Measurements from ENCODE around the gene FAM120AOS. TPM values are rescaled to one million over a fixed set of nuclear protein-coding genes. Genes with fewer than 3 reads are reported as not detected.
A peak's percentile ranks its signal among the peaks of the same experiment; 100 is the strongest.

Gene FAM120AOS
- polyA plus RNA-seq, 1 experiment = 34.3 TPM

GRCh38 chr9:93480728-93481324, 27.4 kb upstream of the FAM120AOS start:
- peaks cover 10% of the 10 kb centered on the region for H3K36me3 ChIP-seq (ENCODE audit: control insufficient read depth, insufficient read depth, low read length)
- POLR2A ChIA-PET = no interaction called here
- no peak overlapping the region for H3K4me3 ChIP-seq (ENCODE audit: low read depth, low read length)
- 0 out of 2 replicates have a peak, but pooled peaks have one; percentile 8 for TF ChIP-seq CTCF (IDR thresholded peaks at IDR 0.05; ENCODE audit: insufficient read depth, low read depth, low read length)
- no peak for DNase-seq (ENCODE audit: low read depth)
- CTCF ChIA-PET = no interaction called here
- no peaks in the 10 kb centered on the region for H3K27me3 ChIP-seq (ENCODE audit: control insufficient read depth, insufficient read depth, low read length)

GRCh38 chr9:93480262-93480661, 26.9 kb upstream of the FAM120AOS start:
- Histone ChIP-seq H3K4me3 (ENCODE audit: low read depth, low read length) (no peak overlapping the region), H3K27me3 (ENCODE audit: control insufficient read depth, insufficient read depth, low read length) (no peaks in the 10 kb centered on the region), H3K36me3 (ENCODE audit: control insufficient read depth, insufficient read depth, low read length) (peaks cover 9% of the 10 kb centered on the region)
- ChIA-PET CTCF (interaction anchor here (1.0 kb wide), 1 partner anchor 27 kb away, joined by 3 read pairs; the partner anchor contains the start of gene FAM120AOS), POLR2A (no interaction called here)
- no peak for DNase-seq (ENCODE audit: low read depth)
- no peak for TF ChIP-seq CTCF (IDR thresholded peaks at IDR 0.05; ENCODE audit: insufficient read depth, low read depth, low read length)

- TF ChIP-seq CTCF (IDR thresholded peaks at IDR 0.05; ENCODE audit: insufficient read depth, low read depth, low read length) = no peak
- no peaks in the 10 kb centered on the region for H3K27me3 ChIP-seq (ENCODE audit: control insufficient read depth, insufficient read depth, low read length)
- H3K4me3 ChIP-seq (ENCODE audit: low read depth, low read length) = no peak overlapping the region
- CTCF ChIA-PET = interaction anchor here (1.0 kb wide), 1 partner anchor 26 kb away, joined by 3 read pairs; the partner anchor contains the start of gene FAM120AOS
- no peak for DNase-seq (ENCODE audit: low read depth)
- H3K36me3 ChIP-seq (ENCODE audit: control insufficient read depth, insufficient read depth, low read length) = peaks cover 7% of the 10 kb centered on the region
- POLR2A ChIA-PET = no interaction called here
Observed at GRCh38 chr9:93479726-93480125, 26.3 kb upstream of the FAM120AOS start.

- no peak for TF ChIP-seq CTCF (IDR thresholded peaks at IDR 0.05; ENCODE audit: insufficient read depth, low read depth, low read length)
- POLR2A ChIA-PET = no interaction called here
- no peak for DNase-seq (ENCODE audit: low read depth)
- CTCF ChIA-PET = no interaction called here
- Histone ChIP-seq H3K36me3 (ENCODE audit: control insufficient read depth, insufficient read depth, low read length) (peaks cover 2% of the 10 kb centered on the region; the same call in 1 of the 2 replicates), H3K27me3 (ENCODE audit: control insufficient read depth, insufficient read depth, low read length) (no peaks in the 10 kb centered on the region), H3K4me3 (ENCODE audit: low read depth, low read length) (no peak overlapping the region)
Observed at GRCh38 chr9:93477397-93477796, 24.0 kb upstream of the FAM120AOS start.

- ChIA-PET POLR2A (no interaction called here), CTCF (interaction anchor here (1.2 kb wide), 1 partner anchor 11 kb away, joined by 3 read pairs; no protein-coding TSS in a partner anchor)
- Histone ChIP-seq H3K27me3 (ENCODE audit: control insufficient read depth, insufficient read depth, low read length) (no peaks in the 10 kb centered on the region), H3K36me3 (ENCODE audit: control insufficient read depth, insufficient read depth, low read length) (peaks cover 2% of the 10 kb centered on the region; the same call in 1 of the 2 replicates), H3K4me3 (ENCODE audit: low read depth, low read length) (no peak overlapping the region)
- no peak for DNase-seq (ENCODE audit: low read depth)
- TF ChIP-seq CTCF (IDR thresholded peaks at IDR 0.05; ENCODE audit: insufficient read depth, low read depth, low read length) = no peak
Observed at GRCh38 chr9:93476924-93477323, 23.5 kb upstream of the FAM120AOS start.
